ENCODE data around the gene CASP9.
"Not testable (repeated sequence)": the region's sequence is repeated elsewhere in the genome, so short reads cannot be mapped to it uniquely, and the experiment has no call there.

Gene CASP9

DNA sequence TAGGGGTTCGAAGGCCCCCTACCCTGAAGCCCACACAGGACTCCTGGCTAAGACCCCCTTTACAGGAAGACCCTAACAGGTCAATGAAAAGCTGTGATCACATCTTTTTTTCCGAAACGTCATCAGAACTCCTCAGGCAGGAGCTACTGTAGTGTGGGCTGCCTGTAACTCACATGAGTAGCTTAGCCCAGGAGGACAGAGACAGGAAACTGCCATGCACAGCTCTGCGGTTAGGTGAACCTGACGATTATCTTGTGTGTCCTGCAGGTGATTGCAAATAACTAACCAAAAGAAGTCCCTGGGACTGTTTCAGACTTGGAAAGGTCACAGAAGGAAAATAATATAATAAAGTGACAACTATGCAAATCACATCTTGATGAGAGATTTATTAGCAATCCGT, 52.3 kb downstream of the CASP9 start:
- DNase-seq (ENCODE audit: low read depth in 1 of 2, low spot score in 1 of 2) = not testable (repeated sequence)

DNA sequence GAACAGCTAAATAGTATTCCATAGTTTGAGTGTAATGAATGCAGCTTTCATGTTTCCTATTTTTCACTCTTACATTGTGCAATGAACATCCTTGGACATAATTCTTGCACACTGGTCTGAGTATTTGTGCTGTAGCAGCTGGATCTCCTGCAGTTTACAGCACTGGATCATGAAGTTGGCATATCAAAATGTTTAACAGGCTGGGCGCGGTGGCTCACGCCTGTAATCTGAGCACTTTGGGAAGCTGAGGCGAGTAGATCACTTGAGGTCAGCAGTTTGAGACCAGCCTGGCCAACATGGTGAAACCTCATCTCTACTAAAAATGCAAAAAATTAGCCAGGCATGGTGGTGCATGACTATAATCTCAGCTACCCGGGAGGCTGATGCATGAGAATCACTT, 52.9 kb downstream of the CASP9 start:
- DNase-seq (ENCODE audit: low read depth in 1 of 2, low spot score in 1 of 2) = not testable (repeated sequence)

DNA sequence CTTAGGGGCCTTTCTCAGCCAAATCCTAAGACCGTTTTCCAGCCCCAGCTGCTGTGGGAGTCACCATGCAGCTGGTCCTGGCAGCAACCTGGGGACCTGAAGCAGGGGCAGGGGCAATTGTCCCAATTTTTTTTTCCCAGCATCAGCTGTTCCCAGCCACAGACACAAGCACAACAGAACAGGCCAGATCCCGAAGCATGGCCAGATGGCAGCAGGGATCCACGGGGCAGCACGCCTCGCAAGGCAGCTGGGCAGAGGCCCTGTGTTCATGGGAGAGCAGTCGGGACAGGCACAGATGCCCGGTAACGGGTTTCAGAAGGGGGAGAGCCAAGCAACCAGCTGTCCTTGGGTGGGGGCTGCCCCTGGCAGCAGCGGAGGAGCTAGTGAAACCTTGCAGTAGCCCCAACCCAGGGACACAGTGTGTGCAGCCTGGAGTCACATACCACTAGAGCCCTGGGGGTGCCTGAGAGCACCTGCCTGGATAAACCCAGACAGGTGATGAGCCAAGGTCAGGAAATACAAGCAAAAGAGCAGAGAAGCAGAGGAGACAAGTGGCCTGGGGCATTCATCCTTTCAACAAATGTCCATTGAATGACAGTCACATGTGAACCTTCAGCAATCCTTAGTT, 54.1 kb downstream of the CASP9 start:
- DNase-seq (ENCODE audit: low read depth in 1 of 2, low spot score in 1 of 2) = not testable (repeated sequence)

DNA sequence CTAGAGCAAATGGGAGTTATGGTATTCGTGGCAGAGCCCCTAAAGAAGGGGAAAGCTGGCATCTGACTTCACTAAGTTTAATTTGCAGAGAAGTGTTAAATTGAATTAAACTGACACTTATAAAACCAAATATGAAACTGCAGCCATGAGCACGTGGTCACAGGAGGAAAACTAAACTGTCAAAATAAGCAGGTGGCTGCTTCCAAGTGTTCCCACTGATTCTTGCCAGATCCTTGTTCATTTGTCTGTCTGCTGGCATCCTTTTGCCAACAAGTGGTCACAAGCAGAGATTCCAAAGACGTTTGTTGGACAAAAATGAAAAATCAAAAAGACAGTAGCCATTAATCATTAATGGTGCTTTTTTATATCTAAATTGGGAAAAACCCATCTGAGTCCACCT, 54.7 kb downstream of the CASP9 start:
- no peak for DNase-seq (ENCODE audit: low read depth in 1 of 2, low spot score in 1 of 2)

DNA sequence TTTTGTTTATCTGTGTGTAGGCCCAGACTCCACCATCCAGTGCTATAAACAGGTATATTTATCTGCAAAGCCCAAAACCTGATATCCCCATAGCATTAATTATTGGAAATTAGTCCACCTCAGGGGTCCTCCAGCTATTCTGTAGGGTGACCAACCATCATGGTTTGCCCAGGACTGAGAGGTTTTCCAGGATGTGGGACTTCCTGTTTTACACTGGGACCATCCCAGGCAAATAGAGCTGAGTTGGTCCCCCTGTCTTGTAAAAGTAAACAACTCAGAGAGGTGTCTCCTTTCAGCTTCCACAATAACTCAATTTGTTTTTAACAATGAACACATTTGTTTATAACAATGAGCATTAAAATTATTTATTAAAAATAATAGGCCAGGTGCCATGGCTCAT, 55.9 kb downstream of the CASP9 start:
- DNase-seq (ENCODE audit: low read depth in 1 of 2, low spot score in 1 of 2) = no peak

DNA sequence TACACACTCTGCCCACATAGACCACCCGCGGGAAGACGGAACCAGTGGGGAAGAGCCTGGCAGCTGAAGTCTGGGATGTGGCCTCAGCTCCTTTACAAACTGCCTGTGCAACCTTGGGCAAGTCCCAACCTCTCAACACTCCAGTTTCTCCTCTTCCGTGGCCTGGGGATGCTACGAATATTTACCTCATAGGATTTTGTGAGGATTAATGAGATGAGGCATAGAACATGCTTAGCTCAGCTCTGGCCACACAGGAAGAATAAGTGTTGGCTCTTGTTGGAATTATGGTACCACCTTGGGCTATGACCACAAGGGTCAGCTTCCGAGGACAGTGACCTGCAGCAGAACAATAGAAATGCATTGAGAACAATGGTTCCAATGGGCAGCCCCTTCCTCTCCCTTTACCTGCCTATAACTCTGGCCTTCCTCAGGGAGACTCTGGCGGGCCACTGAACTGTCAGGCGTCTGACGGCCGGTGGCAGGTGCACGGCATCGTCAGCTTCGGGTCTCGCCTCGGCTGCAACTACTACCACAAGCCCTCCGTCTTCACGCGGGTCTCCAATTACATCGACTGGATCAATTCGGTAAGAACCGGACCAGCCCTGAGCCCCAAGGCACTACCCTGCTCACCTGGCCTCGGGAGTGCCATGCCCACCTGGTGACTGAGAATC, 56.9 kb downstream of the CASP9 start:
- DNase-seq (ENCODE audit: low read depth in 1 of 2, low spot score in 1 of 2) = not testable (repeated sequence)

DNA sequence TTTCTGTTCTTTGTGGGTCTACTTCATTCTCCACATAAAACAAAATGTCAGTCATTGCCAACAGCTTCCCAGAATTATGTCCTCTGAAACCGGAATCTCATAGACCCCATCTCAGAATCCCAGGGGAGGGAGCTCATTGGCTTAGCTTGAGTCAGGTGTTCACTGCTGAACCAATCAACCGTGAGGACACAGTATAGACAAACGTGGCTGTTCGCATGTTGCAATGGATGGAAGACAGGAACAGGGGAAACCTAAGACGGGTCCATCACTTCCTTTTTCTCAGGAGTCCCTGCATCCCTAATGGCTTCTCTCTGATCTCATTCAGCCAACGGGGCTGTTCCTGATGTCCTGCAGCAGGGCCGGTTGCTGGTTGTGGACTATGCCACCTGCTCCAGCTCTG, 58.3 kb downstream of the CASP9 start:
- DNase-seq (ENCODE audit: low read depth in 1 of 2, low spot score in 1 of 2) = no peak

DNA sequence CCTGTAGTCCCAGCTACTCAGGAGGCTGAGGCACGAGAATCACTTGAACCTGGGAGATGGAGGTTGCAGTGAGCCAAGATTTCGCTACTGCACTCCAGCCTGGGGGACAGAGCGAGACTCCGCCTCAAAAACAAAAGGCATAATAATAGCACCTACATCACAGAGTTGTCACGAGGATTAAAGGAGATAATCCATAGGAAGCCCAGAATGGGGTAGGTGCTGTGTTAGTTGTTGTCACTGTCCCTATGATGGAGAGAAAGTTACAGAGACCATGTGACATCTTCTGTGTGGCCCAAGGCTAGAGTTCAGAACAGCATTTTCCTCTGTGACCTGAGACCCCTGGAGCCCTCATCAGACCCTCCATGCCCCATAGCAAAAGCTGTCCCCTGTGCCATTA, 60.1 kb downstream of the CASP9 start:
- not testable (repeated sequence) for DNase-seq (ENCODE audit: low read depth in 1 of 2, low spot score in 1 of 2)

DNA sequence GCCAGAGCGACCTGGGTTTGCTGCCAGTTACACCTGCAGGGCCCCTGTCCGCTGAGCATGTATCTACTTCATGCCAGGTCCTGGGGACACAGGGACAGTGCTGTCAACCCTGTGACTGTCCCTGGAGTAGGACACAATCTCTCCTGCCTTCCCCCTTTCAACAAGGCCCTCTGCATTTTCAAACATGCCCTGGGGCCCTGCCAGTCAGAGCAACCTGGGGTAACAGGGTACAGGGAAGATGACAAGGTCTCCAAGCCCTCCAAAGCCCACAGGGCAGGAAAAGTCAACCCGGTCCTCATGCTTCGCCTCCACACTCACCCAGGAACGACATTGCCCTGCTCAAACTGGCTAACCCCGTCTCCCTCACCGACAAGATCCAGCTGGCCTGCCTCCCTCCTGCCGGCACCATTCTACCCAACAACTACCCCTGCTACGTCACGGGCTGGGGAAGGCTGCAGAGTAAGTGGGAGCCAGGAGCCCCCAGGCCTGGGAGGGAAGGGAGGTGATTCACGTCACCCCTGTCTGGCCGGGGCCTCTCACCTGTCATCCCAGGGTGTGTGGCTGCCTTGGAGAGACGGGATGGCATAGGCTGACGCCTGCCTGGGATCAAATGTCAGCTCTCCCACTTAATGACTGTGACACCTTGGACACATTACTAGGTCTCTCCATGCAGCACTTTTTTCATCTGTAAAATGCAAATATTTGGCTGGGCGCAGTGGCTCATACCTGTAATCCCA, 60.8 kb downstream of the CASP9 start:
- not testable (repeated sequence) for DNase-seq (ENCODE audit: low read depth in 1 of 2, low spot score in 1 of 2)

DNA sequence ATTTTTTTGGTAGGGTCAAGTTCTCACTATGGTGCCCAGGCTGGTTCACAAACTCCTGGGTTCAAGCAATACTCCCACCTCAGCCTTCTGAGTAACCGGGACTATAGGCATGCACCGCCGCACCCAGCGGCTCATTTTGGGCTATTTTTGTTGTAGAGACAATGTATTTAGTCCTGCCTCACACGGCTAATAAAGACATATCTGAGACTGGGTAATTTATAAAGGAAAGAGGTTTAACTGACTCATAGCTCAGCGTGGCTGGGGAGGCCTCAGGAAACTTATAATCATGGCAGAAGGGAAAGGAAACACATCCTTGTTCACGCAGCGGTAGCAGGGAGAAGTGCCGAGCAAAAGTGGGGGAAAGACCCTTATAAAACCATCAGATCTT, 63.3 kb downstream of the CASP9 start:
- no peak for DNase-seq (ENCODE audit: low read depth in 1 of 2, low spot score in 1 of 2)

DNA sequence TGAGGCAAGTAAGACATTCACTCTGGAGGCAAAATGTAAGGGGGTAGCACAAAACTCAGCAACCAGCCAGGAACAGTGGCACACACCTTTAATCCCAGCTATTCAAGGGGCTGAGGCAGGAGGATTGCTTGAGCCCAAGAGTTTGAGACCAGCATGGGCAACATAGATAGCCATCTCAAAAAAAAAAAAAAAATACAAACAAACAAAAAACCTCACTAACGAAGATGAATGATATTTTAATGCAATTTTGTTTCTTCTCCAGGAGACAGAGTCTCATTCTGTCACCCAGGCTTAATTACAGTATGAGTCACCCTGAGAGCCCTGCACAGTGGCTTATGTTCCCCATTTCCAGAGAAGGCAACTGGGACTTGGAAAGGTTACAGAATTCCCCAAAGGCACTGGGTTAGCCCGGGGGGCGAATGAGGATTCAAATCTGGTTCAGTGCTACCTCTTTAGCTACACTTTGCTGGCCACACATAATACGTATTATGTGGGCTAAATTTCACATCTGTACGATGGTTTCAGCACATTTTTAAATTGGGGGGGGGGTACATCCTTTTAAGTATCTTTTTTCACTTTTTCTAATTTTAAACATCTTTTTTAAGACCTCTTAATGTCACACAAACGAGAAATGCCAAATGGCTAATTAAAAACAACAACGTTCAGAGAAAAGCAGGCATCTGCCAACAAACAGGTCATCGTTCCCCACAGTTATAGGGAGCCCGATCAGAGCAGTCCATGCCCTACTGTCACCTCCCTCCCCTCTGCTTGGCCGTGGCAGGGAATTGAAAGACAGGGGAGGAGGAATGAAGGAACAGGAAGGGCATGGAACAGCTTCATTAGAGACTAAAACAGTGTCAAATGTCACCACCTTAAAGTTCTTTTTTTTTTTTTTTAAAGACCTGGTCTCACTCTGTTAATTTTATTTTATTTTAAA, 64.0 kb downstream of the CASP9 start:
- no peak for DNase-seq (ENCODE audit: low read depth in 1 of 2, low spot score in 1 of 2)

DNA sequence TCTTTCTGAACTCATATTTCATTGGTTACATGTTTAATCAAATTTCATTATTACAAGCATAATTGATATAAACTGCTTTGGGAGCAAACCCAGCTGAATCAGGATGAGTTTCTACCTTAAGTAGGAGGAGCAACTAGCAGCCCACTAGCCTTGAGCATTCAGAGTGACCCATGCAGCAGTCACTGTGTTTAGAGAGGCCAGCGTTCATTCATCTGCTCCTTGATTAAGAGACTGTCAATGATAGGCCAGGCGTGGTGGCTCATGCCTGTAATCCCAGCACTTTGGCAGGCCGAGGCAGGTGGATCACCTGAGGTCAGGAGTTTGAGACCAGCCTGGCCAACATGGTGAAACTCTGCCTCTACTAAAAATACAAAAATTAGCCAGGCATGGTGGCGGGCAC, 65.6 kb downstream of the CASP9 start:
- DNase-seq (ENCODE audit: low read depth in 1 of 2, low spot score in 1 of 2) = not testable (repeated sequence)

DNA sequence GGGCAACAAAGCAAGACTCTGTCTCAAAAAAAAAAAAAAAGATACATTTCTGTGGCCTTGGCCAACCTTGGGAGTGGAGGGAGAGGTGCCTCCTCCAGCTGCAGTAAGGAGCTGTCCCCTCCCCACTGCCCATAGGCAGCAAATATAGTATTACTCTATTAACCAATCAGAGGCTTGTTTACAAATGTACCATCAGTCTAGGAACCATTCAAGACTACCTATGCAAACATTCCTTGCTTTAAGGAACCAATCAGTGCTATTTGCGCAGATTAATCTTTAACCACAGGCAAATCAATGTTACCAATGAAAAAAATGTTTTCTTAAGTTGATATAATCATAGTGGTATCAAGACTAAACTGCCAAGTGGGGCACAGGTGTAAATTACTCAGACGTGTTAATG, 66.4 kb downstream of the CASP9 start:
- no peak for DNase-seq (ENCODE audit: low read depth in 1 of 2, low spot score in 1 of 2)

DNA sequence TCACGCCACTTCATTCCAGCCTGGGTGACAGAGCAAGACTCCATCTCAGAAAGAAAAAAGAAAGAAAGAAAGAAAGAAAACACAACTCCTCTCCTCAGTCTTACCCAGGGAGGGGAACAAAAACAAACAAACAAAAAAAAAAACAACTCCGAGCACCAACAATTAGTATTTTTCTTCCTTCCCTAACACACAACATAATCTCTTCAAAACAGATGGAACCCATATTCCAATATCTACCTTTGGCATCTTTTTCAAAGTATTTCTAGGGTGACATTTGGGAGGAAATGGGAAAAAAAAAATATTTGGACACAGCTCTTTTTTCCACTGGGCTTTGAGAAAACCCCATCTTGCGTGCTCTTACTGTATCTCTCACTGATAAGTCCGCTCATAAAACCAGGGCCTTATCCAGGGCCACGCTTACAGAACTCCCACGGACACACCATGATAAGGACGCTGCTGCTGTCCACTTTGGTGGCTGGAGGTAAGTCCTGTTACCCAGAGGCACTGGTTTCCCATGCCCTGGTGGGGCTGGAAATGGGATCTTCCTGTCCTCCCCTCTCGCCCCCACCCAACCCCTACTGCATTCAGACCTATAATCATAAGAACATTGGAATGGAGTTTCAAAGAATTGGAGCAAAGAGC, 67.6 kb downstream of the CASP9 start, which contains the start of gene CELA2A:
Gene CELA2A, plus strand, starts transcription at position 420 of the 642 bp plus-strand sequence. Its CDS starts 22 bp downstream, at position 442.
- DNase-seq (ENCODE audit: low read depth in 1 of 2, low spot score in 1 of 2) = no peak

DNA sequence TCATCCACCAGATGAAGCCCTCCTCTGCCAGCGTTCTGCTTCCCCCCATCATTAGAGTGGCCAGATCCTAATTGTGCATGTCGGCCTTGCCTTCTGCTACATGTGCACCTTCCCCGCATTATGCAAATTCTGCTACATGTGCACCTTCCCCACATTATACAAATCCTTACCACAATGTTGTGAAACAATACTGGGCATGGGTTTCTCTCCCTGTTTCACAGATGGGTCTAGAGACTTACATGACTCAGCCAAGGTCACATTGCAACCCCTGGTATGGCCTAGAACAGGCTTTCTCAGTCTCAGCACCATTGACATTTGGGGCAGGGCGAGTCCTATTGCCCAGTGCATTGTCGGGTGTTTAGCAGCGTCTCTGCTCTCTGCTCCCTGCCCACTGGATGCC, 68.5 kb downstream of the CASP9 start:
- no peak for DNase-seq (ENCODE audit: low read depth in 1 of 2, low spot score in 1 of 2)

DNA sequence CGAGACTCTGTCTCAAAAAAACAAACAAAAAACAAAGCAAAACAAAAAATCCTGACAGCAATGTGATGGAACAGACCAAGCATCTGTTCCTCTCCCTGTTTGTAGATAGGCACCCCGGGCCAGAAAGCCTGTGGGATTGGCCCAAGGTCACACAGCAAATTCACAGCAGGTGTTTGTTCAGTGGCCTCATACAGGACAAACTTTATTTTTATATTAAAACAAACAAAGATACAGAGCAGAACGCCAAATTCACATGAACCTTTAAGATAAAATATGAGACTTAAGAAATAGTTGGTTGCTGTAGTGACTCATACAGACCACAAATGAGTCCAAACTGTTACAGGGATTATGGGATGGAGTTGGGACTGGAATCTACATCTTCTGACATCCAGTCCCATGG, 69.8 kb downstream of the CASP9 start:
- DNase-seq (ENCODE audit: low read depth in 1 of 2, low spot score in 1 of 2) = no peak

DNA sequence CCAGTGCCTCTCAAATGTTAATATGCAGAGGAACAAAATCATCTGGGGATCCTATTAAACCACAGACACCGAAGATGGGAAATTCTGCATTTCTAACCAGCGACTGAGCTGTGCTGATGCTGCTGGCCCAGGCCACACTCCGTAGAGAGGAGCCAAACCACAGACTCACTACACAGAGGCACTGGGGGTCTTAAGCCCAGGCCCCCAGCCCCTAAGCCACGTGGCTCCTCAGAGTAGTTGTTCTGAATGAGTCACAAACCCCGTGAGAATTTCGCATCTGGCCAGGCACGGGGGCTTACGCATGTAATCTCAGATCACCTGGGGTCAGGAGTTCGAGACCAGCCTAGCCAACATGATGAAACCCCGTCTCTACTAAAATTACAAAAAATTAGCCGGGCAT, 70.3 kb downstream of the CASP9 start:
- no peak for DNase-seq (ENCODE audit: low read depth in 1 of 2, low spot score in 1 of 2)

DNA sequence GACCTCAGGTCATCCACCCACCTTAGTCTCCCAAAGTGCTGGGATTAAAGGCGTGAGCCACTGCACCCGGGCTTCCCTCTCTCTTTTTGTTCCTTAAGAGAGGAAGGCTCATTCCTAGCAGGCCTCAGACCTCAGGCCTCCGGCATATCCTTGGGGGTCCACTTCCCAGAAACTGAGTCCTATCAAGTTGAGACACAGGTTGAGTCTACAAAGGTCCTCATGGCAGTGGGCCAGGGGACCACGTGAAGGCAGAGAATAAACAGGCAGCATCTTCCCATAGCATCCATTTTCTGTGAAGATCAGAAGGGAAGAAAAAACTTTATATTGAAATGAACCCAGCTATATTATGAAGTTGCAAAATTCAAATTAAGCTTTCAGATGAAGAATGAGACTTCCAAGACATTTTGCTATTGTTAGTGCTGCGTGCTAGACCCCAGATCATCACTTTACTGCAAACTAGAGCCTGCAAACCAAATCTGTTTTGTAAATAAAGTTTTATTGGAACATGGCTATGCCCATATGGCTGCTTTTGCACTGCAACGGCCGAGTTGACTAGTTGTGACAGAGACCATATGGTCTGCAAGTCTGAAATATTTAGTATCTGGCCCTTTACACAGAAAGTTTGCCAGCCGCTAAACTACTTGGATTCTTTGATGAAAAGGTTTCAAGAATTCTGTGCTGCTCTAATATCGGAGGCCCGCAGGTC, 71.0 kb downstream of the CASP9 start:
- DNase-seq (ENCODE audit: low read depth in 1 of 2, low spot score in 1 of 2) = no peak

DNA sequence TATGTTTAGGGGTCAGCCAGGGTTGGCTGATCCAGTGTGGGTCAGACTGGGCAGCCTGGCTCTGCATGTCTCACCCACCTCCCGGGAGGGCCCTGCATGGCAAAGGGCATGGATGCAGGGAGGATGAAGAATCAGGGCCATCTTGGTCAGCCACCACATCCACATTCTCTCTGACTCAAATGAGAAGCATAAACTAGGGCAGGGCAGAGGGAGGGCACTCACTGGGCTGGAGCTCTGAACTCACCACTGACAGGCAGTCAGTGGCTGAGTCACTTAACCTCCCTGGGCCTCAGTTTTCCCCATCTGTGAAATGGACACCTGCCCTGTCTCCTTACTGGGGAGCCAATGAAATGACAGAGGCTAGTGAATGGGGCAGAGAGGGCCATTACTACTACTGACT, 71.8 kb downstream of the CASP9 start:
- no peak for DNase-seq (ENCODE audit: low read depth in 1 of 2, low spot score in 1 of 2)
